ENCODE results near the gene ENTPD3.
A peak's percentile ranks its signal among the peaks of the same experiment; 100 is the strongest.
"Not testable (repeated sequence)": the region's sequence is repeated elsewhere in the genome, so short reads cannot be mapped to it uniquely, and the experiment has no call there.

Gene ENTPD3

DNA sequence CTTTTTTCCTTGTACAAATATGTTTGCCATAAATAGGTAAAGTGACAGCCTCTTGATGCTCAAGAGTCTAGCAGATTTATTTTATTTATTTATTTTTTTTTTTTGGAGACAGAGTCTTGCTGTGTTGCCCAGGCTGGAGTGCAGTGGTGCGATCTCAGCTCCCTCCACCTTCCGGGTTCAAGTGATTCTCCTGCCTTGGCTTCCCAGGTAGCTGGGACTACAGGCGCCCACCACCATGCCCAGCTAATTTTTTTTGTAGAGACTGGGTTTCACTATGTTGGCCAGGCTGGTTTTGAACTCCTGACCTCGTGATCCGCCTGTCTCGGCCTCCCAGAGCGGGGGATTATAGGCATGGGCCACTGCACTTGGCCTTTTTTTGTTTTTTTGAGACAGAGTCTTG lies 75.9 kb downstream of the ENTPD3 start:
- not testable (repeated sequence) for DNase-seq

DNA sequence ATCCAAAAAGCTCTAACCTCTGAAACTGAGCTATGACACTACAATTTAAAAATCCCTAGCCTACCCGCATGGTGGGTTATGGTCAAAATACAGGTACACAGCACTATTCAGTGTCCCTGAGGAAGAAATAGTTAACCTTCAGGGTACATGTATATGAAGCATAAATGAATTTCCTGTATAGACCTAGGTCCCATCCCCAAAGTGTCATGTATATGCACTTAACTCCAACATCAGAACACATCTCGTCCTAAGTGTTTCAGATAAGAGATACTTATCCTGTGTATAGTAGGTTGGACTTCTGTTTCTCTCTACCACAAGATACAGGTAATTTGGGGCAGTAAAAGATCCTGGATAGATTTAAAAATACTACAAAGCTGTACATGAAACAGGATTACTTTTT lies 76.6 kb downstream of the ENTPD3 start:
- no peak for DNase-seq

DNA sequence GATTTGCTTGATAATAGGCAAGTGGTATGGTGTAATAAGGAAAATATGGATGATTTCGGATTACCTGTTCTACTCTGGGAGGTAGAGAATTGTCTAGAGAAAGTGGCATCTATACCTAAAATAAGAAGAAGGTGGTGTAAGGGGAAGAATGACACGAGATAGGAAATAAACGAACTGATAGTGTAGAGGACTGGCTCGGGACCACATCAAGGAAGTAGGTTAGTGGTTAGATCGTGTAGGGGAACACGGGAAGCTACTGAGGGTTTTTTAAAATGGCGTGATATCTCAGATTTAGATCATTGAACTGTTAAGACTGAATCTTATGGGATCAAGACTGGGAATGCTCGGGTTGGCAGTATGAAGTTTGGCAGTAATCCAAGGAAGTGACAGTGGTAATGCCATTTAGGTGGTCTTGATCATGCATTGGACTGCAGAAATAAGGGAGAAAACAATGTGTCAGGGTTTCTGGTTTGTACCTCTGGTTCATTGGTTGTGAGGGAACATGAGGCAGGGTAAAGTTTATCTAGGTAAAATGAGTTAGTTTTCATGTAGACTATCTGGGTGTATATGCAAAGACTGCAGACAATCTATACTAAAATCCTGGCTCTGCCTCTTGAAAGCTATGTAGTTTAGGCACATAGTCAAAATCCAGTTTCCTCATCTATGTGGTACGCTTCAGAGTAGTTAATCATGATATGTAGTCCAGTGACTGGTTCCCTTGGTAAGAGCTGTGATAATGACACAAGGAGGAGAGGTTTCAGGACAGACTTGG lies 77.5 kb downstream of the ENTPD3 start:
- DNase-seq, result no peak

DNA sequence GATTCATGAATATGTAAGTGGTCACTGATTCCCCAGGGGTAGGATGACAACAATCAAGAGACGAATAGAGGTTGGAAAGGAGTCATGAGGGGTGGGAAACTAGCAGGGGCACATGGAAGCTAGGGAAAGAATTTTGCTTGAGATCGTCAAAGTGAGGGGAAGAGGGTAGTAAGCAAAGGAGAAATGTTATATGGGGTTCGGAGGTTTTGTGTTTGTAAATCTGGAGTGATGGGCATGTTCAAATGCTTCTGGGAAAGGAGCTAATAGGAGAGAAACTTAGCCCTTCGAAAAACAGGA lies 78.1 kb downstream of the ENTPD3 start:
- DNase-seq, result no peak

DNA sequence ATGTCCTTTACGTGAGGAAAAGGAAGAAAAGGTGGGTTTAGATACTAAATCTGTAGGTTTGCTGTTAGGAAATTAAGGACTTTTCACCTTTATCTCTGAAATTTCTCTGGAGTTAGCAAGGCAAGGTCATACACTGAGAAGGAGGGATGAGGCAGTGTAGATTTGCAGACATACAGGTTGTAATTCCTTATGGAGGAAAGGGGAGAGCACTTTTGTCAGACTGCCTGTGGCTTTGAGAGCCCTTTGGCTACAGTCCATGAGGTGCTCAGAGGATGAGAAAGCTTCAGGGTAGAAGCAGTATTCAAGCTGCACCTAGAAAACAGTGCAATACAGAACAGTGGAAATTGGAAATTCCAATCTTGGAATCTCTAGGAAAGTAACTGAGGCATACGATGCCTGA lies 78.5 kb downstream of the ENTPD3 start:
- DNase-seq, result no peak

DNA sequence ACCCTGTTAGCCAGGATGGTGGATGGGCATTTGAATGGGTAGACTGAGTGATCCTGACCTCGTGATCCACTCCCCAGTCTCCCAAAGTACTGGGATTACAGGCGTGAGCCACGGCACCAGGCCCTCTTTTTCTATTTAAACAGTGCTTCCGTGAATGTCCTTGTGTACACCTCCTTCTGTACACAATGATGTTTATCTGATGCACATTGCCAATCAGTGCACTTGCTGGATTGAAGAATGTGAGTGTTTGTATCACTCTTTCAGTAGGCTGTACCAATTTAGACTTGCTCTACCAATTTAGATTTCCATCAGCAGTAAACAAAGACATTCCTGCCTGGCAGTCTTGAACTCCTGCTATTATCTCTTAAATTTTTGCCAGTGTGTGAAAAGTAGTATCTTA lies 81.0 kb downstream of the ENTPD3 start:
- no peak for DNase-seq

DNA sequence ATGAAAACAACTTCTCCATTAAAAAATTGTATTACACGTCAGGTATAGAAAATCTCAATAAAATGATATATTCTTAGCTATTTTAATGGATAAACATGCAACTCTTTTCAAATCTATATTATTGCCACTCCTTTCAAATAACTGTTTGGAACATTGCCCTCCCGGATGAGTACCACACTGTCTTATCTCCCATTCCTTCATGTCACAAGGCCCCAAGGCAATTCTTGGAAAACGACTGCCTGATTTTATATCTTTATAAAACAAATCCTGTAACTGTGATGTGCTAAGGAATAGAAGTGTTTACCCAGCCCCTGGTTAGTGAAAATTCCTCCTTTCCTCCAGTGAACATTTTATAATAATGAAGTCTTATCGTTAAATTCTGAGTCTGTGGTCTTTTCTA lies 83.7 kb downstream of the ENTPD3 start:
- DNase-seq, result no peak

DNA sequence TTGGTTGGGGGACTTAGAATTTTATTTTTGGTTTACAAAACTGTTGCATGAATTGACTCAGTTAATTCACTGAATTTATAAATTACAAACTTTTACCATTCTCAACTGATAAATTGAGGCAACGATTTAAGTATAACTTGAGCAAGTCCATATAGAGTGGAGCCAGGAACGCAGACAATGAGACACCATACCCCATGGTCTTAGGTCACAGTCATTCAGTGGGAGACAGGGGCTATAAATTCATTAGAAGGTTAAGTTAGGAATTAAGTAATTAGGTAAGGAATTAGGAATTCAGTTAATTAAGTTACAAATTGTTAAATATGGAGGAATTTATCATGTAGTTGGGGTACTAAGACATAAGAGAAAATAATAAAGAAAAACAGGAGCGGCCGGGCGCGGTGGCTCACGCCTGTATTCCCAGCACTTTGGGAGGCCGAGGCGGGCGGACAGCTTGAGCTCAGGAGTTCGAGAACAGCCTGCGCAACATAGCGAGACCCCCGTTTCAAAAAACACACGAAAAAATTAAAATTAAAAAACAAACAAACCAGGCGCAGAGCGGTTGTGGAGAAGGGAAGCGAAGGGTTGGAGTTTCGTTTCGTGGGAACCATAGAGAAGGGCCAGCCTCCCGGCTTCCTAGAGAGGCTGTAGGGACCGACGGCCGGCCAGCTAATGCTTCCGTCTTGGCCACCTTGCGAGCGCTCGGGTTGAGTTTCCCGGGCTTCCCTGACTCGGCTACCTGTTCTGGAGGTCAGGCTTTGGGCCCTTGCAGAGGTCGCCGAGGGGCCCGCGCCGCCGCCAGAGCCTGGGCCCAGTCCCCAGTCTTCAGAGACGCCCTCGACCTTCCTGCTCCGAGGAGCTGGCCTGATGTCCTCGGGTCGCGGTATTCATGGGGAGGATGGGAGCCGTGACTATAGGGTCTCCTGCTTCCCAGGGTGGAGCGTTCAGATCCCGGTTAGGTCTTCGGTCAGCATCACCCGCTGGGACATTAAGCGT lies 89.8 kb downstream of the ENTPD3 start, which contains the start of gene ZNF619:
ZNF619 (plus strand) TSS at position 645 of the 993 bp plus-strand sequence. CDS start 858 bp downstream, outside the sequence.
- peak; percentile 84 for DNase-seq

DNA sequence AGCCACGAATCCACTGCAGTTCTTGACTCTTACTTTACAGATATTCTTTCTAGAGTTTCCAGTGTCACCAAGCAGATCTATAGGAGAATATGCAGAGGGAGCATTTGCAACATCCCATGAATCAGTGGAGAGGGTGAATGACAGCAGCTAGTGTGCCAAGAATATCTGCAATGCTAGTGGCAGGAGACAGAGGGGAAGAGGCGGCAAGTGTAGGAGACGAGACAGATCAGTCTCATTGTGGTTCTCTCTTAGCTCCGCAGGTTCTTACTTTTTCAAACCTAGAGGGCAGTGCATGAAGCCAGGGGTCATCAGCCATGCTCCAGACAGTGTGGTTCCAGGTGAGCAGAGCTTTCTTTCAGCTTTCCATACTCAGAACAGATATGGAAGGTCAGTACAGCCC lies 90.7 kb downstream of the ENTPD3 start:
- no peak for DNase-seq

Measured in activated CD8-positive, alpha-beta memory T cell treated with anti-CD3 and anti-CD28 coated beads for 24 hours (primary cell).